Hepatocyte (in vitro differentiated cells): Measurements from ENCODE around the gene LSR.

Experiments
- EZH2phosphoT487 ChIP-seq: fragments of 200-600 bp; sonication (generic); IDR thresholded peaks from one replicate; pipeline ENCODE4 v1.6.1; 2018; ENCODE audit warnings: antibody characterized with exemption, mild to moderate bottlenecking, low read depth, moderate library complexity; ENCODE audit not compliant: unreplicated experiment, severe bottlenecking
- TF ChIP-seq, protein P1 (sequence below): fragments of 200-600 bp; sonication (generic); IDR thresholded peaks from 2 replicates; pipeline ENCODE4 v1.5.1; 2016; ENCODE audit warnings: antibody characterized with exemption, mild to moderate bottlenecking; ENCODE audit not compliant: poor library complexity

DNA sequence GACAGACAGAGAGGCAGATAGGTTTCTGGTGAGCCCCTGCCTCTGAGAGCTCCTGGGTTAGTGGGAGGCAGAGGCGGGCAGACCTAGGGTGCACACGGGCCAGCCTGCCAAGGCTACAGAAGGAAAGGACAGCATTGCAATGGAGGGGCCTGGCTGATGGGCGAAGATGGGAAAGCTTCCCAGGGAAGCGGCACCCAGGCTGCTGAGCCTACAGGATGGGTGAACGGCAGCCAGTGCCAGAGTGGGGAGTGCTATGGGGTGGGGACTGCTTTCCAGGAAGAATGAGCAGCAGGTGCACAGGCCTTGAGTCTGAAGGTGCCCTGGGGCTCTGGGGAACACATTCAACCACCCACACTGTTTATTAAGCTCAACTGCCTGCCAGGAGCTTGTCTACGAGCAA lies 42.5 kb downstream of the LSR start:
- TF ChIP-seq, protein P1, sequence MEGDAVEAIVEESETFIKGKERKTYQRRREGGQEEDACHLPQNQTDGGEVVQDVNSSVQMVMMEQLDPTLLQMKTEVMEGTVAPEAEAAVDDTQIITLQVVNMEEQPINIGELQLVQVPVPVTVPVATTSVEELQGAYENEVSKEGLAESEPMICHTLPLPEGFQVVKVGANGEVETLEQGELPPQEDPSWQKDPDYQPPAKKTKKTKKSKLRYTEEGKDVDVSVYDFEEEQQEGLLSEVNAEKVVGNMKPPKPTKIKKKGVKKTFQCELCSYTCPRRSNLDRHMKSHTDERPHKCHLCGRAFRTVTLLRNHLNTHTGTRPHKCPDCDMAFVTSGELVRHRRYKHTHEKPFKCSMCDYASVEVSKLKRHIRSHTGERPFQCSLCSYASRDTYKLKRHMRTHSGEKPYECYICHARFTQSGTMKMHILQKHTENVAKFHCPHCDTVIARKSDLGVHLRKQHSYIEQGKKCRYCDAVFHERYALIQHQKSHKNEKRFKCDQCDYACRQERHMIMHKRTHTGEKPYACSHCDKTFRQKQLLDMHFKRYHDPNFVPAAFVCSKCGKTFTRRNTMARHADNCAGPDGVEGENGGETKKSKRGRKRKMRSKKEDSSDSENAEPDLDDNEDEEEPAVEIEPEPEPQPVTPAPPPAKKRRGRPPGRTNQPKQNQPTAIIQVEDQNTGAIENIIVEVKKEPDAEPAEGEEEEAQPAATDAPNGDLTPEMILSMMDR: no peak
- no peak for TF ChIP-seq EZH2phosphoT487
